Measurements from ENCODE around the gene BRIP1. TPM values are rescaled to one million over a fixed set of nuclear protein-coding genes. Genes with fewer than 3 reads are reported as not detected.

Gene BRIP1
- total and polyA plus RNA-seq, 10 of the 15 experiments (the other 5 are each of a cell fraction or from before 2014, with no cell fraction given): 4.0 to 24.2 (median 12.8) TPM

DNA sequence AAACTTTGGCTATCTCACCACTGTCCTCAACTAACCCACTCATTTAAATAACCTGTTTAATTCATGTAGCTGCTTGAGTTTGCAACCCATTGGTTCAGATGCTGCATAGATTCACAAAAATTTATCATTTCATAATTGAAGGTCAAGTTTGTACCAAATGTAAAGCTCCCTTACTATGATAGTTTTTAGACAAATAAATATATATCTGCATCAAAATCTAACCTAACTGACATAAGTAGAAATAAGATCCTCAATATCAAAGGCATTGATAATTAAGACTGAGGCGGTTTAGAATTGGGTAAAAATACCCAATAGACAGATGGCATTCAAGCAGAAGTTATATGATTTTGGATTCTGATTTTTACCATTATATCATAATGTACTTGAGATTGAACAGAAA is 139.4 kb downstream of the BRIP1 start:
- in situ Hi-C loops (cut with MboI): no loop called here

More for the DNA sequence above, 139.4 kb downstream of the BRIP1 start:
- TF ChIP-seq TCF12 (IDR thresholded peaks at IDR 0.05; ENCODE audit: low read depth, low read length) (no peak), BHLHE40 (IDR thresholded peaks at IDR 0.05; ENCODE audit: borderline replicate concordance in 1 of 2, low read depth in 2 of 2, low read length in 1 of 2) (no peak), NFXL1 (IDR thresholded peaks at IDR 0.05; ENCODE audit: borderline replicate concordance) (no peak), ZNF622 (IDR thresholded peaks at IDR 0.05) (no peak), POLR2AphosphoS5 (IDR thresholded peaks at IDR 0.05; ENCODE audit: low read length) (no peak), BMI1 (IDR thresholded peaks at IDR 0.05; ENCODE audit: borderline replicate concordance) (no peak), BRCA1 (IDR thresholded peaks at IDR 0.05; ENCODE audit: low read depth, low read length) (no peak)
- TF ChIP-seq, protein P1, sequence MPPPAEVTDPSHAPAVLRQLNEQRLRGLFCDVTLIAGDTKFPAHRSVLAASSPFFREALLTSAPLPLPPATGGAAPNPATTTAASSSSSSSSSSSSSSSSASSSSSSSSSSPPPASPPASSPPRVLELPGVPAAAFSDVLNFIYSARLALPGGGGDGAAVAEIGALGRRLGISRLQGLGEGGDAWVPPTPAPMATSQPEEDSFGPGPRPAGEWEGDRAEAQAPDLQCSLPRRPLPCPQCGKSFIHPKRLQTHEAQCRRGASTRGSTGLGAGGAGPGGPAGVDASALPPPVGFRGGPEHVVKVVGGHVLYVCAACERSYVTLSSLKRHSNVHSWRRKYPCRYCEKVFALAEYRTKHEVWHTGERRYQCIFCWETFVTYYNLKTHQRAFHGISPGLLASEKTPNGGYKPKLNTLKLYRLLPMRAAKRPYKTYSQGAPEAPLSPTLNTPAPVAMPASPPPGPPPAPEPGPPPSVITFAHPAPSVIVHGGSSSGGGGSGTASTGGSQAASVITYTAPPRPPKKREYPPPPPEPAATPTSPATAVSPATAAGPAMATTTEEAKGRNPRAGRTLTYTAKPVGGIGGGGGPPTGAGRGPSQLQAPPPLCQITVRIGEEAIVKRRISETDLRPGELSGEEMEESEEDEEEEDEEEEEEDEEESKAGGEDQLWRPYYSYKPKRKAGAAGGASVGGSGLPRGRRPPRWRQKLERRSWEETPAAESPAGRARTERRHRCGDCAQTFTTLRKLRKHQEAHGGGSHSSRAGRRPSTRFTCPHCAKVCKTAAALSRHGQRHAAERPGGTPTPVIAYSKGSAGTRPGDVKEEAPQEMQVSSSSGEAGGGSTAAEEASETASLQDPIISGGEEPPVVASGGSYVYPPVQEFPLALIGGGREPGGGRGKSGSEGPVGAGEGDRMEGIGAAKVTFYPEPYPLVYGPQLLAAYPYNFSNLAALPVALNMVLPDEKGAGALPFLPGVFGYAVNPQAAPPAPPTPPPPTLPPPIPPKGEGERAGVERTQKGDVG (CRISPR knock-in tag; IDR thresholded peaks at IDR 0.05): no peak
- TF ChIP-seq, protein P2, sequence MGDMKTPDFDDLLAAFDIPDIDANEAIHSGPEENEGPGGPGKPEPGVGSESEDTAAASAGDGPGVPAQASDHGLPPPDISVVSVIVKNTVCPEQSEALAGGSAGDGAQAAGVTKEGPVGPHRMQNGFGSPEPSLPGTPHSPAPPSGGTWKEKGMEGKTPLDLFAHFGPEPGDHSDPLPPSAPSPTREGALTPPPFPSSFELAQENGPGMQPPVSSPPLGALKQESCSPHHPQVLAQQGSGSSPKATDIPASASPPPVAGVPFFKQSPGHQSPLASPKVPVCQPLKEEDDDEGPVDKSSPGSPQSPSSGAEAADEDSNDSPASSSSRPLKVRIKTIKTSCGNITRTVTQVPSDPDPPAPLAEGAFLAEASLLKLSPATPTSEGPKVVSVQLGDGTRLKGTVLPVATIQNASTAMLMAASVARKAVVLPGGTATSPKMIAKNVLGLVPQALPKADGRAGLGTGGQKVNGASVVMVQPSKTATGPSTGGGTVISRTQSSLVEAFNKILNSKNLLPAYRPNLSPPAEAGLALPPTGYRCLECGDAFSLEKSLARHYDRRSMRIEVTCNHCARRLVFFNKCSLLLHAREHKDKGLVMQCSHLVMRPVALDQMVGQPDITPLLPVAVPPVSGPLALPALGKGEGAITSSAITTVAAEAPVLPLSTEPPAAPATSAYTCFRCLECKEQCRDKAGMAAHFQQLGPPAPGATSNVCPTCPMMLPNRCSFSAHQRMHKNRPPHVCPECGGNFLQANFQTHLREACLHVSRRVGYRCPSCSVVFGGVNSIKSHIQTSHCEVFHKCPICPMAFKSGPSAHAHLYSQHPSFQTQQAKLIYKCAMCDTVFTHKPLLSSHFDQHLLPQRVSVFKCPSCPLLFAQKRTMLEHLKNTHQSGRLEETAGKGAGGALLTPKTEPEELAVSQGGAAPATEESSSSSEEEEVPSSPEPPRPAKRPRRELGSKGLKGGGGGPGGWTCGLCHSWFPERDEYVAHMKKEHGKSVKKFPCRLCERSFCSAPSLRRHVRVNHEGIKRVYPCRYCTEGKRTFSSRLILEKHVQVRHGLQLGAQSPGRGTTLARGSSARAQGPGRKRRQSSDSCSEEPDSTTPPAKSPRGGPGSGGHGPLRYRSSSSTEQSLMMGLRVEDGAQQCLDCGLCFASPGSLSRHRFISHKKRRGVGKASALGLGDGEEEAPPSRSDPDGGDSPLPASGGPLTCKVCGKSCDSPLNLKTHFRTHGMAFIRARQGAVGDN (IDR thresholded peaks at IDR 0.05): no peak
- intact Hi-C loops (cut with micrococcal nuclease; ENCODE audit: unreplicated experiment): no loop called here
- no peaks in the 10 kb centered on the region for H3K9me3 ChIP-seq (replicated peaks; ENCODE audit: control insufficient read depth, insufficient read depth, low read length)
- H3K4me3 ChIP-seq: no peak overlapping the region
- H3K36me3 ChIP-seq (ENCODE audit: control insufficient read depth in 2 of 2, insufficient read depth in 2 of 2, low read length in 1 of 2): no peaks in the 10 kb centered on the region
- H3K4me1 ChIP-seq (ENCODE audit: control insufficient read depth, insufficient read depth, low read length): no peaks in the 10 kb centered on the region
- ATAC-seq (no peak), DNase-seq (ENCODE audit: low read depth, low spot score) (no peak), FAIRE-seq (no peak)
- no peak overlapping the region for H3K27ac ChIP-seq (ENCODE audit: control insufficient read depth, insufficient read depth)
- POLR2A ChIA-PET: no interaction called here
- BruUV-seq (replicated peaks): no TSS peak
- H2AFZ ChIP-seq (ENCODE audit: control insufficient read depth, low read depth, low read length): no peak overlapping the region
- SMC1A ChIA-PET (ENCODE audit: uncharacterized antibody, unreplicated experiment): interaction anchor here (1.2 to 2.0 kb wide), 4 partner anchors 10 to 87 kb away, joined by 3 to 8 read pairs (median 5); no protein-coding TSS in a partner anchor
- RAD21 ChIA-PET (ENCODE audit: unreplicated experiment): interaction anchor here (0.8 kb wide), 1 partner anchor 11 kb away, joined by 3 read pairs; no protein-coding TSS in a partner anchor
- no peaks in the 10 kb centered on the region for H3K79me2 ChIP-seq (ENCODE audit: control insufficient read depth, insufficient read depth, low read length)
- WGBS (ENCODE audit: insufficient coverage, insufficient replicate concordance, low lambda C conversion rate, missing lambda C conversion rate): 96% methylated on average over 1 of the region's 1 CpG
- CTCF ChIA-PET: no interaction called here
- H3K9ac ChIP-seq (ENCODE audit: control insufficient read depth, insufficient read depth, low read length): no peak overlapping the region
- H3K27me3 ChIP-seq (replicated peaks in 1 of 2; ENCODE audit: control insufficient read depth in 2 of 2, insufficient read depth in 2 of 2, low read length in 1 of 2): no peaks in the 10 kb centered on the region
- no peak overlapping the region for H3K4me2 ChIP-seq (ENCODE audit: control insufficient read depth, insufficient read depth)
- H4K20me1 ChIP-seq (ENCODE audit: control insufficient read depth, insufficient read depth): no peaks in the 10 kb centered on the region
